Testis (tissue), 2 donors: ENCODE data around the gene ARF4.

ENCODE experiments used
- POLR2A ChIP-seq: fragments of 450-650 bp; IDR thresholded peaks from one replicate; pipeline ENCODE4 v1.6.1; 2017; ENCODE audit warnings: antibody characterized with exemption, mild to moderate bottlenecking, moderate library complexity
- TF ChIP-seq, protein P1 (sequence below), 3 experiments: fragments of 450-650 bp in 2 of 3; fragments of 200-600 bp in 1 of 3; sonication (generic) in 1 of 3; IDR thresholded peaks; one replicate each; pipeline ENCODE4 v1.5.1; 2016 to 2019; ENCODE audit warnings: antibody characterized with exemption in 3 of 3, mild to moderate bottlenecking in 2 of 3, moderate library complexity in 1 of 3

DNA sequence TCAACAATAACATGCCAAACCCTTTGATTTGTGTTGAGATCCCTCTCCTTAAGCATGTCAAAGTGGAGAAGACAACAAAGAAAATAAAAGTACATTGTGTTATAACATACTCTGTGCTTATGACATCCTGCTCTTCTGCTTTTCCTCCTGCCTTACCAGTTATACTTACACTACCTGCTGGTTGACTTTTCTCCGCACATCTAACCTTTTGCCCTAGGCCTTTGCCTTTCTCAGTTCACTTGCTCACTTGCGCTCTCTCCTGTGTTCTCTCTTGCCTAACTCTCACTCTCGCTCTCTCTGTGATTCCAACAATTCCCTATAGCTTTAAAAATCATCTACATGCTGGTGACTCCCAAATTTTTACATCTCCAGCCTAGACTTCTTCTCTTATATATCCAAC is 58.7 kb downstream of the ARF4 start:
- TF ChIP-seq, protein P1, sequence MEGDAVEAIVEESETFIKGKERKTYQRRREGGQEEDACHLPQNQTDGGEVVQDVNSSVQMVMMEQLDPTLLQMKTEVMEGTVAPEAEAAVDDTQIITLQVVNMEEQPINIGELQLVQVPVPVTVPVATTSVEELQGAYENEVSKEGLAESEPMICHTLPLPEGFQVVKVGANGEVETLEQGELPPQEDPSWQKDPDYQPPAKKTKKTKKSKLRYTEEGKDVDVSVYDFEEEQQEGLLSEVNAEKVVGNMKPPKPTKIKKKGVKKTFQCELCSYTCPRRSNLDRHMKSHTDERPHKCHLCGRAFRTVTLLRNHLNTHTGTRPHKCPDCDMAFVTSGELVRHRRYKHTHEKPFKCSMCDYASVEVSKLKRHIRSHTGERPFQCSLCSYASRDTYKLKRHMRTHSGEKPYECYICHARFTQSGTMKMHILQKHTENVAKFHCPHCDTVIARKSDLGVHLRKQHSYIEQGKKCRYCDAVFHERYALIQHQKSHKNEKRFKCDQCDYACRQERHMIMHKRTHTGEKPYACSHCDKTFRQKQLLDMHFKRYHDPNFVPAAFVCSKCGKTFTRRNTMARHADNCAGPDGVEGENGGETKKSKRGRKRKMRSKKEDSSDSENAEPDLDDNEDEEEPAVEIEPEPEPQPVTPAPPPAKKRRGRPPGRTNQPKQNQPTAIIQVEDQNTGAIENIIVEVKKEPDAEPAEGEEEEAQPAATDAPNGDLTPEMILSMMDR (IDR thresholded peaks at IDR 0.05), result no peak
- no peak for TF ChIP-seq POLR2A
